ENCODE results near the gene SLC6A2. TPM values are rescaled to one million over a fixed set of nuclear protein-coding genes. Genes with fewer than 3 reads are reported as not detected.

The SLC6A2 gene
- total RNA-seq, 1 donor from 2014 or later = not detected

GRCh38 chr16:55660828-55661227 lies 5.0 kb downstream of the SLC6A2 start:
- Mint-ChIP-seq H3K4me1 (ENCODE audit: unreplicated experiment) (peaks cover 4% of the 10 kb centered on the region), H3K36me3 (ENCODE audit: unreplicated experiment) (no peaks in the 10 kb centered on the region)

GRCh38 chr16:55661941-55662643 lies 6.3 kb downstream of the SLC6A2 start:
- Mint-ChIP-seq H3K4me1 (ENCODE audit: unreplicated experiment) (peaks cover 4% of the 10 kb centered on the region), H3K27ac (ENCODE audit: unreplicated experiment) (no peak overlapping the region), H3K4me3 (ENCODE audit: unreplicated experiment) (no peak overlapping the region), H3K27me3 (ENCODE audit: unreplicated experiment) (peaks cover 25% of the 10 kb centered on the region), H3K36me3 (ENCODE audit: unreplicated experiment) (no peaks in the 10 kb centered on the region), H3K9me3 (ENCODE audit: unreplicated experiment) (no peaks in the 10 kb centered on the region)
- DNase-seq (ENCODE audit: extremely low spot score, unreplicated experiment) = no peak
- TF ChIP-seq CTCF (IDR thresholded peaks at IDR 0.05) = no peak

More at GRCh38 chr16:55660828-55661227, 5.0 kb downstream of the SLC6A2 start:
- H3K27ac Mint-ChIP-seq (ENCODE audit: unreplicated experiment) = no peak overlapping the region
- no peaks in the 10 kb centered on the region for H3K9me3 Mint-ChIP-seq (ENCODE audit: unreplicated experiment)
- TF ChIP-seq CTCF (IDR thresholded peaks at IDR 0.05) = no peak
- H3K4me3 Mint-ChIP-seq (ENCODE audit: unreplicated experiment) = no peak overlapping the region
- H3K27me3 Mint-ChIP-seq (ENCODE audit: unreplicated experiment) = peaks cover 36% of the 10 kb centered on the region
- no peak for DNase-seq (ENCODE audit: extremely low spot score, unreplicated experiment)

- Mint-ChIP-seq H3K9me3 (ENCODE audit: unreplicated experiment) (no peaks in the 10 kb centered on the region), H3K27me3 (ENCODE audit: unreplicated experiment) (peaks cover 20% of the 10 kb centered on the region), H3K27ac (ENCODE audit: unreplicated experiment) (no peak overlapping the region), H3K36me3 (ENCODE audit: unreplicated experiment) (no peaks in the 10 kb centered on the region), H3K4me3 (ENCODE audit: unreplicated experiment) (no peak overlapping the region), H3K4me1 (ENCODE audit: unreplicated experiment) (peaks cover 4% of the 10 kb centered on the region)
- no peak for TF ChIP-seq CTCF (IDR thresholded peaks at IDR 0.05)
- no peak for DNase-seq (ENCODE audit: extremely low spot score, unreplicated experiment)
Measured at GRCh38 chr16:55662644-55663031, 6.8 kb downstream of the SLC6A2 start.

- Mint-ChIP-seq H3K27me3 (ENCODE audit: unreplicated experiment) (peaks cover 14% of the 10 kb centered on the region), H3K36me3 (ENCODE audit: unreplicated experiment) (no peaks in the 10 kb centered on the region), H3K4me3 (ENCODE audit: unreplicated experiment) (no peak overlapping the region), H3K4me1 (ENCODE audit: unreplicated experiment) (peaks cover 4% of the 10 kb centered on the region), H3K27ac (ENCODE audit: unreplicated experiment) (no peak overlapping the region), H3K9me3 (ENCODE audit: unreplicated experiment) (no peaks in the 10 kb centered on the region)
- no peak for DNase-seq (ENCODE audit: extremely low spot score, unreplicated experiment)
- no peak for TF ChIP-seq CTCF (IDR thresholded peaks at IDR 0.05)
Measured at GRCh38 chr16:55663225-55663624, 7.4 kb downstream of the SLC6A2 start.

GRCh38 chr16:55663765-55664677 lies 8.2 kb downstream of the SLC6A2 start:
- peaks cover 6% of the 10 kb centered on the region for H3K27me3 Mint-ChIP-seq (ENCODE audit: unreplicated experiment)
- H3K4me1 Mint-ChIP-seq (ENCODE audit: unreplicated experiment) = peaks cover 4% of the 10 kb centered on the region
- no peak overlapping the region for H3K4me3 Mint-ChIP-seq (ENCODE audit: unreplicated experiment)
- H3K36me3 Mint-ChIP-seq (ENCODE audit: unreplicated experiment) = no peaks in the 10 kb centered on the region
- no peak for DNase-seq (ENCODE audit: extremely low spot score, unreplicated experiment)
- no peak overlapping the region for H3K27ac Mint-ChIP-seq (ENCODE audit: unreplicated experiment)
- no peaks in the 10 kb centered on the region for H3K9me3 Mint-ChIP-seq (ENCODE audit: unreplicated experiment)
- no peak for TF ChIP-seq CTCF (IDR thresholded peaks at IDR 0.05)
